Brain microvascular endothelial cell (primary cell): ENCODE data around the gene TP53BP2.

ENCODE experiments used
- DNase-seq: peaks from one replicate; pipeline ENCODE4 v3.0.0-alpha.2; 2020
- H3K27ac ChIP-seq: fragments of 250-450 bp; sonication (Bioruptor Pico); 2 replicates; pipeline ENCODE4 v1.5.1; 2020; ENCODE audit warnings: mild to moderate bottlenecking, moderate library complexity
- H3K27me3 ChIP-seq: fragments of 250-450 bp; sonication (Bioruptor Pico); replicated peaks from 2 replicates; pipeline ENCODE4 v1.5.1; 2020; ENCODE audit warnings: mild to moderate bottlenecking
- H3K36me3 ChIP-seq: fragments of 250-450 bp; sonication (Bioruptor Pico); replicated peaks from 2 replicates; pipeline ENCODE4 v1.5.1; 2020; ENCODE audit warnings: mild to moderate bottlenecking
- H3K4me3 ChIP-seq: 2 replicates; pipeline ENCODE4 v1.5.1; 2011; ENCODE audit warnings: low read depth, mild to moderate bottlenecking, control low read depth, low read length, moderate library complexity
- in situ Hi-C: cut with HindIII; loops from 2 replicates; pipeline ENCODE4 v1.10.0; 2017; ENCODE audit warnings: low sequenced_read_pairs, low pct_ligation_motif_present
- TF ChIP-seq, protein P1 (sequence below): IDR thresholded peaks from 2 replicates; pipeline ENCODE4 v1.5.1; 2011; ENCODE audit warnings: low read depth, mild to moderate bottlenecking, moderate library complexity, low read length, control low read depth, inconsistent platforms; ENCODE audit errors: missing control alignments

The TP53BP2 gene

DNA sequence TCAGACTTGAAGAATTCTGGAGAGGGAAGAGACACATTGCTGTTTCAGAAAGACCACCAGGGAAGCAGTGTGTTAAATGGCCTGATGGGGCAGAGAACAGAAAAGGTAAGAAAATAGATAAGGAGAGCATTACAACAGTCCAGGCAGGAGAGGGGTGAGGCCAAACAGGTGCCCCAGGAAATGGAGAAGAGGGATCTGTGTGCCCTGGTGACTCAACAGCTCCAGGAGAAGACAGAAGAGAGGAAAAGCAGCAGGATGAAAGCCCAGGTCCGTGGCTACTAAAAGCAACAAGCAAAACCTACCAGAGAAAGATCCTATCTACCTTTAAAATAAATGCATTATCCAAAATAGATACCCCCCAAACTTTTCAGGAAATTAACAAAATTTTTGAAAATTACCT, 9.2 kb downstream of the TP53BP2 start:
- H3K27me3 ChIP-seq, result no peaks in the 10 kb centered on the region
- H3K4me3 ChIP-seq, result no peak overlapping the region
- DNase-seq, result no peak
- H3K27ac ChIP-seq, result no peak overlapping the region
- TF ChIP-seq, protein P1, sequence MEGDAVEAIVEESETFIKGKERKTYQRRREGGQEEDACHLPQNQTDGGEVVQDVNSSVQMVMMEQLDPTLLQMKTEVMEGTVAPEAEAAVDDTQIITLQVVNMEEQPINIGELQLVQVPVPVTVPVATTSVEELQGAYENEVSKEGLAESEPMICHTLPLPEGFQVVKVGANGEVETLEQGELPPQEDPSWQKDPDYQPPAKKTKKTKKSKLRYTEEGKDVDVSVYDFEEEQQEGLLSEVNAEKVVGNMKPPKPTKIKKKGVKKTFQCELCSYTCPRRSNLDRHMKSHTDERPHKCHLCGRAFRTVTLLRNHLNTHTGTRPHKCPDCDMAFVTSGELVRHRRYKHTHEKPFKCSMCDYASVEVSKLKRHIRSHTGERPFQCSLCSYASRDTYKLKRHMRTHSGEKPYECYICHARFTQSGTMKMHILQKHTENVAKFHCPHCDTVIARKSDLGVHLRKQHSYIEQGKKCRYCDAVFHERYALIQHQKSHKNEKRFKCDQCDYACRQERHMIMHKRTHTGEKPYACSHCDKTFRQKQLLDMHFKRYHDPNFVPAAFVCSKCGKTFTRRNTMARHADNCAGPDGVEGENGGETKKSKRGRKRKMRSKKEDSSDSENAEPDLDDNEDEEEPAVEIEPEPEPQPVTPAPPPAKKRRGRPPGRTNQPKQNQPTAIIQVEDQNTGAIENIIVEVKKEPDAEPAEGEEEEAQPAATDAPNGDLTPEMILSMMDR, result no peak
- H3K36me3 ChIP-seq, result no peaks in the 10 kb centered on the region
- in situ Hi-C loops, result no loop called here

DNA sequence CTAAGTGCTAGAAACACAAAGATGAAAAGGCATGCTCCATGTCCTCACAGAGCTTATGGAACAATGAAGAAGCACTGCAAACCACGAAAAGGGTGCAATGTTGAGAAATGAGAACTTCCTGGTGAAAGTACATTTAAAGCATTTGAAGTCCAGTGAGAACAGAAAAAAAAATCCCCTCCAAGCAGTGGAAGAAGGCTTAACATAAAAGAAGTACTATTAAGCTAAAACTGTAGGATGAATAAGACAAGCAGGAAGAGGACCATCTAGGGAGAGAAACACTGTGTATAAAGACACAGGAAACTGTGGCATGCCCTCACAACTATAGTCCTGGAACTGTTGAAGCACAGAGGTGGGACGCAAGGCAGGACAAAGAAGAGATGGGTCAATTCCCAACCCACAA, 10.0 kb downstream of the TP53BP2 start:
- Histone ChIP-seq H3K4me3 (no peak overlapping the region), H3K27me3 (no peaks in the 10 kb centered on the region), H3K36me3 (no peaks in the 10 kb centered on the region), H3K27ac (peak overlapping the region; percentile 82)
- TF ChIP-seq, protein P1, result no peak
- no peak for DNase-seq
- in situ Hi-C loops, result no loop called here

DNA sequence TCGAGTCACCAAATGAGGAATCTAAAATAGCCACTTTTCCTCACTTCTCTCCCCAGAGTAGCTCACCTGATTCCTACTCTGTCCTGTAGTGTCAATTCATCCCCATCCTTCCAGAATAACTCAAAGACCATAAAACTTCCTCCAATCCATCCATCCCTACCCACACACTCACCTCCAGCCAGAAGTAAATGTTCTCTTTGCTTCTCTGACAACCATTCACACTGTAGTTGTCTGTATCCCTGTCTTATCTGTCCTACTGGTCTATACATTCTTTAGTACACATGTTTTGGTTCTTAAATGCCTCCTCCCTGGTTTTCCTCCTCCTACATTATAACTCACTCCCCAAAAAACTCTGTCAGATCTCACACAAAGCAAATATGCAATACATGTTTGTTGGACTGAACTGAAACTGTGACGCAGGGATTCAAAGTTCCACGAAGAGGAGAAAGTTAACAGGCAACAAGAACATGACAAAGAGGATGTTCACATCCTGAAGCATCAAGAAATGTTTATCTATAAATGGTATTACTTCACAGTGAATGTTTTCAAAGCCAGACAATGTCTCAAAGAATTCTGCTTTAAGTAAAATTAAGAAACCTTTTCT, 11.0 kb downstream of the TP53BP2 start:
- Histone ChIP-seq H3K27me3 (no peaks in the 10 kb centered on the region), H3K4me3 (no peak overlapping the region), H3K36me3 (no peaks in the 10 kb centered on the region), H3K27ac (peak overlapping the region; percentile 82)
- in situ Hi-C loops, result no loop called here
- TF ChIP-seq, protein P1, result no peak
- DNase-seq, result peak; percentile 85

DNA sequence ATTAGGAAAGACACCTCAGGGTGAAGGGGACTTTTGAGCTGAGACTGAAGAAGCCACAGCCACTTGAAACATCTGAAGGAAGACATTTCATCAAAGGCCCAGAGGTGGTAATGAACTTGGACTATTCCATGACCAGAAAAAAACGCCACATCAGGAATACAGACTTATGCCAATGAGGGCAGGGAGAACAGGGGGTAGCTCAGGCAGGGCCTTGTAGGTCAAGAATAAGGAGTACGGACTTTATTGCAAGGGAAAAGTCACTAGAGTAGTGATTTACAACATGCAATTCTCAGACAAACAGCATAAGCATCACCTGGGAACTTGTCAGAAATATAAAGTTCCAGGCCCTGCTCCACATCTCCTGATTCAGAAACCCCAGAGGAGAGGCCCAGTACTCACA, 11.8 kb downstream of the TP53BP2 start:
- H3K27ac ChIP-seq, result peak overlapping the region; percentile 82
- in situ Hi-C loops, result no loop called here

DNA sequence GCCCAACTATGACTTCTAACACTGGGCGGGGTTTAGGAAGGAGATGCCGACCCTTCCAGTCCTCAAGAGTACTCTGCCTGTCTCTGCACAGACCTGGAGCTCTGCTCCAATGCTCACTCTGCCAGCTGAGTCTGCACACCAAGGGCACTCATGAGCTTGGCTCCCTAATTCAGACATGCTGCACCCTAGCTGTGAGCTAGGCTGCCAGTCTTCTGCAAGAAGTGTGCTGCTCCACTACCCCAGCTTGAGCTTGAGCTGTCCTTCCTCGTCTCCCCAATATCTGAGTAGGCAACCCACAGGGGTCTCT, 13.2 kb downstream of the TP53BP2 start:
- H3K27me3 ChIP-seq, result no peaks in the 10 kb centered on the region

More for the DNA sequence above, 11.8 kb downstream of the TP53BP2 start:
- H3K27me3 ChIP-seq, result no peaks in the 10 kb centered on the region
- no peaks in the 10 kb centered on the region for H3K36me3 ChIP-seq
- no peak overlapping the region for H3K4me3 ChIP-seq
- DNase-seq, result no peak
- TF ChIP-seq, protein P1, result no peak

More for the DNA sequence above, 13.2 kb downstream of the TP53BP2 start:
- Histone ChIP-seq H3K4me3 (no peak overlapping the region), H3K27ac (peak overlapping the region; percentile 72), H3K36me3 (no peaks in the 10 kb centered on the region)
- in situ Hi-C loops, result no loop called here
- TF ChIP-seq, protein P1, result no peak
- no peak for DNase-seq
